GM15510 (cell line): ENCODE results near the gene ZNF805.

Experiments used
- POLR2A ChIP-seq: IDR thresholded peaks from 3 replicates; pipeline ENCODE4 v1.6.1; 2011; ENCODE audit warnings: borderline replicate concordance; ENCODE audit not compliant: insufficient read length; ENCODE audit errors: extremely low read depth

ZNF805 gene

GRCh38 chr19:57293719-57294118 is 53.3 kb downstream of the ZNF805 start:
- TF ChIP-seq POLR2A, result no peak

- no peak for TF ChIP-seq POLR2A
Observed at GRCh38 chr19:57302020-57302465, 61.6 kb downstream of the ZNF805 start.

GRCh38 chr19:57302727-57303401 is 62.4 kb downstream of the ZNF805 start:
- no peak for TF ChIP-seq POLR2A
